GM13976 (cell line): ENCODE results near the gene AFAP1L2.

Source experiments
- DNase-seq: peaks from one replicate; pipeline ENCODE4 v3.0.0; 2012; ENCODE audit warnings: low spot score
- in situ Hi-C: fragments of 300-500 bp; cut with MboI; formaldehyde crosslinking; loops from one replicate; pipeline ENCODE4 v1.12.0; 2022; ENCODE audit warnings: low sequenced_read_pairs, mixed read lengths, inconsistent platforms; ENCODE audit not compliant: unreplicated experiment
- TF ChIP-seq, protein P1 (sequence below): IDR thresholded peaks from 2 replicates; pipeline ENCODE4 v1.5.1; 2012; ENCODE audit warnings: borderline replicate concordance, mild to moderate bottlenecking; ENCODE audit not compliant: insufficient read depth; ENCODE audit errors: extremely low read depth, missing control alignments, control extremely low read depth

The AFAP1L2 gene

DNA sequence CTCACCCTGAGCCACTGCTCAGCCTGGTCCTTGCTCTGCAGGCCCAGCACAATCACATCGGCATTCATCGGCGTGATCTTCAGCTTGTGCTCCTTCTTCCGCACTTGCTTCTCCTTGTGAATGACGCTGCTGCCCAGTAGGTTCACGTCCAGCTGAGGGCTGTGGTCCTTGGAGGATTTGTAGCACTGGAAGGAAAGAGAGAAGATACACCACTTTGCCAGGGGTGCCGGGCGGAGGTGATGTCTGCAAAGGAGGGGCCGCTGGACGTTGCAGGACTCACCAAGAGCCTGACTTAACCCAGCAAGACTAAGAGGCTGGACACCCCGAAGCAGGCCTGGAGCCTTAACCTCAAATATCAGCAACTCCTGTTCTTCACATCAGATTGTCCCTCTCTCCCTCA is 90.4 kb downstream of the AFAP1L2 start:
- TF ChIP-seq, protein P1, sequence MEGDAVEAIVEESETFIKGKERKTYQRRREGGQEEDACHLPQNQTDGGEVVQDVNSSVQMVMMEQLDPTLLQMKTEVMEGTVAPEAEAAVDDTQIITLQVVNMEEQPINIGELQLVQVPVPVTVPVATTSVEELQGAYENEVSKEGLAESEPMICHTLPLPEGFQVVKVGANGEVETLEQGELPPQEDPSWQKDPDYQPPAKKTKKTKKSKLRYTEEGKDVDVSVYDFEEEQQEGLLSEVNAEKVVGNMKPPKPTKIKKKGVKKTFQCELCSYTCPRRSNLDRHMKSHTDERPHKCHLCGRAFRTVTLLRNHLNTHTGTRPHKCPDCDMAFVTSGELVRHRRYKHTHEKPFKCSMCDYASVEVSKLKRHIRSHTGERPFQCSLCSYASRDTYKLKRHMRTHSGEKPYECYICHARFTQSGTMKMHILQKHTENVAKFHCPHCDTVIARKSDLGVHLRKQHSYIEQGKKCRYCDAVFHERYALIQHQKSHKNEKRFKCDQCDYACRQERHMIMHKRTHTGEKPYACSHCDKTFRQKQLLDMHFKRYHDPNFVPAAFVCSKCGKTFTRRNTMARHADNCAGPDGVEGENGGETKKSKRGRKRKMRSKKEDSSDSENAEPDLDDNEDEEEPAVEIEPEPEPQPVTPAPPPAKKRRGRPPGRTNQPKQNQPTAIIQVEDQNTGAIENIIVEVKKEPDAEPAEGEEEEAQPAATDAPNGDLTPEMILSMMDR, result no peak
- in situ Hi-C loops, result no loop called here
- DNase-seq, result no peak

DNA sequence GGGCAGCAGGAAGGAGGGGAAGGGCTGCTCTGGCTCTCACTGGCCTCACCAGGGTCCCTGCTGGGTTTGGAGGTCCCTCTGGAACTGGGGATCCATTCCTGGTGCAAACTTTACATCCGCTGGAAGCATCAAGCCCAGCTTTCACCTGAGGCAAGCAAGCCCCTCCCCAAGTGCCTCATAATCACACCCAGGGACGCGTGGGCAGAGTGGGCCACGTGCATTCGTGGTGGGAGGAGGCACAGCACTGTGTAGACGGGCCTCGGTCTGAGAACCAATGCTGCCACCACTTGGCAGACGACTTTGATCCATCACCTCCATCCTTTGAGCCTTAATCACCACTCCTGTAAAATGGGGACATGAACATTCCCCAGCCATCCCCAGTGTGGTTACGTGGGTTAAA is 91.2 kb downstream of the AFAP1L2 start:
- in situ Hi-C loops, result no loop called here
- TF ChIP-seq, protein P1, result no peak
- no peak for DNase-seq

DNA sequence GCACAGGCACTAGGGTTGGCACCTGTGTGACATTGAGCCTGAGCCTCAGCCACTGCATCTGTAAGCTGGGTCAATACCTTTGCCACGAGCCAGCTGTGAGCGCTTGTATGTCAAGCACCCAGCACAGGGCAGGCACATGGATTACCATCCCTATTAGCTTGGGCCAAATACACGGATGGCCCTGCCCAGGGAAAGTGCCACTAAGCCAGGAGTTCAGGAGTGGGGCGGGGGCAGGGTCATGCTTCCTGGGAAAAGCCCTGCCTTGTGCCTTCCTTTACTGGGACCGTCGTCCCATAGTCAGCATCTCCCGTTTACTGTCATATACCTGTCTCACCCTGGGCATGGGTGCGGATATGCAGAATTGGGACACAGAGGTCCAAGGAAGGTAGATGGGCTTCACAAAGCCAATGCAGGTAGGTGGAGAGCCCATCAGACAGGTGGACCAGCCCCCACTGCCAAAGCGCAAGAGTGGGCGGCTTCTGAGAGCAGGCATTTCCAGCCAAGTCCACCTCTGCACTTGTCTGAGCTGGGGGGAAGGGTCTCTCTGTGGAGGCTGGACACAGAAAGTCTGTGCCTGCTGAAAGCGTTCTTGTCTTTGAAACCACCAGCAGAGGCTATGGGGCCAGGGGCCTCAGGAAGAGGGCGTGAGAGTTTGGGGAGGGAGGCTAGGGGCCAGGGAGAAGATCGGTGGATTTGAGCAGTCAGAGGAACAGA is 92.6 kb downstream of the AFAP1L2 start:
- in situ Hi-C loops, result no loop called here
- no peak for DNase-seq

DNA sequence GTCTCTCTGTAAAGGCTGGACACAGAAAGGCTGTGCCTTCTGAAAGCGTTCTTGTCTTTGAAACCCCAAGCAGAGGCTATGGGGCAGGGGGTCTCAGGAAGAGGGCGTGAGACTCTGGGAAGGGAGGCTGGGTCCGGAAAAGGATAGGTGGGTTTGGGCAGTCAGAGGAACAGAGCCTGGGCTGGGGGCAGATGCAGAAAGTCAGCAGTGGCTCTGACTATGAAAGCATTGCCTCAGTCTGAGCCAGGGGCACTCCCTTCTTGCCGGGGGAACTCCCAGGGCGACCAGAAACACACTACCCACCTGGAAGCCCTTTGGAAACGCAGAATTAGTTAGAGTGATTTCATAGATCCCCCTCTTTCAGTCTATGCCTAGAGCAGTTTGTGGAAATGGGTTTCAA is 93.3 kb downstream of the AFAP1L2 start:
- in situ Hi-C loops, result no loop called here
- TF ChIP-seq, protein P1, result no peak

More for the DNA sequence above, 92.6 kb downstream of the AFAP1L2 start:
- TF ChIP-seq, protein P1, result no peak

DNA sequence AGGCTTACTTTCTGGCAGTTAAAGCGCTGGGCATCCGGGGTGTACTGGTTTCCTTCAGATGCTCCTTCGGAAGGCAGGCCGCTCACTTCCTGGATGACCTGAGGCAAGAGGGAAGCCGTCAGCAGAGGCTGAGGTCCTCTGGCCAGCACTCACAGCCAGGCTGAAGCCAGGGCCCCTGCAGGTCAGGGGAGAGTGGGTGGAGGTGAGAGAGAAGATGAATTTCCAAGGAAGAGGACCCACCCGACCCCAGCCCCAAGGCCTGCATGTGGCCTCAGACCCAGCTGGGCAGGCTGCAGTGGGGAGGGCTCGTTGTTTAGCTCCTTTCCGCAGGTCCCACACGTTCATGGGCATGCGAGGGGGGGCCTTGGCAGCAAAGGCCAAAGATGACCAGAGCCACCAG is 94.0 kb downstream of the AFAP1L2 start:
- TF ChIP-seq, protein P1, result no peak
- DNase-seq, result no peak
- in situ Hi-C loops, result no loop called here

More for the DNA sequence above, 93.3 kb downstream of the AFAP1L2 start:
- no peak for DNase-seq

DNA sequence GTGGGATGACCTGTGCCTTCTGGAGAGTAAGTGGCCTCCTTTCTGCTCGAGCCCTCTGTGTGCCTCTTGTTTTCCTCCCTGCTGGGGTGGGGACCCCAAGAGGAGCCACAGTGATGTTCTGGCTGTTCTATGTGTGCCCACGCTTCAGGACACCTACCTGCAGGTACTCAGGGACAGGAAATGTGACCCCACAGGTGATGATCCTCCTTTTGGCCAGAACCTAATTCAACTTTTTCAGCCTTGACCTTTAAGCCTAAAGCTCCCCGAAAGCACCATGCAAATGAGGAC is 95.0 kb downstream of the AFAP1L2 start:
- TF ChIP-seq, protein P1, result no peak
- in situ Hi-C loops, result loop anchor here (10.0 kb wide), 1 partner anchor 235 kb away; no protein-coding TSS in a partner anchor
- no peak for DNase-seq
